Amniotic stem cell (primary cell): ENCODE data around the gene VPS41.

Experiments used
- DNase-seq: peaks from one replicate; lab custom pipeline; 2025; lab: John Stamatoyannopoulos, UW

The VPS41 gene

DNA sequence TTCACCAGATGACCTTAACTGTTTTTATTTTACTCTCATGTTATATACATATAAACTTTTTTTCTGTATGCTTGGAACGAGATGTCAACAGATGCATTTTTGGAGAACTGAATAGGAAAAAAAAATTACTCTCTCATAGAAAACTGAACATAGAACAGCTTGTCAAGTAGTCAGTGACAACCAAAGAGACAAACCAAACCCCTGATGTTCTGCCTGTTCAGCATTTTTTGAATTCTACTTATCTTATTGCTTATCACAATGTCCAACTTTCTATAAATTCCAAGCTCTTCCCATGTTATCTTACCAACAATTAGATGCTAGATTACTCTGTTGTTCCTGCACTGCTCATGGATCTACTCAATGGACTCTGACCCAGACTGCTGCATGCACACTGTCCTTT is 95.2 kb downstream of the VPS41 start:
- no peak for DNase-seq

DNA sequence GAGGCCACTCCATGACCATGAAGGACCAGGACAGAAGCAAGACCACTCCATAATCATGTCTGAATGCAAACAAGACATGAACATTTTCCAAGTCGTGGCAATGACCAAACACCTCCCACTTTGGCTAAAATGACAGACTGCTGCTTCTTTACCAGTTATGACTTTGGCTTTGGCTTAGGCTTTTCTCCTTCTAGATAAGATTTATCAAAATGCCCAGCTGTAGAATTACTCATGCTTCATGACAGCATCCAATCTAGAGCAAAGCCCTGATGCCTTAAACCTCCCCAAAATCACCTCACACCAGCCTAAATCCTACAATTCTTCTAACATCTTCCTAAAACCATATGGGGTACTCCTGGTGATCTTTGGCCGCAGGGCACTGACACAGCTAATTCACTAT is 102.1 kb downstream of the VPS41 start:
- DNase-seq: no peak

DNA sequence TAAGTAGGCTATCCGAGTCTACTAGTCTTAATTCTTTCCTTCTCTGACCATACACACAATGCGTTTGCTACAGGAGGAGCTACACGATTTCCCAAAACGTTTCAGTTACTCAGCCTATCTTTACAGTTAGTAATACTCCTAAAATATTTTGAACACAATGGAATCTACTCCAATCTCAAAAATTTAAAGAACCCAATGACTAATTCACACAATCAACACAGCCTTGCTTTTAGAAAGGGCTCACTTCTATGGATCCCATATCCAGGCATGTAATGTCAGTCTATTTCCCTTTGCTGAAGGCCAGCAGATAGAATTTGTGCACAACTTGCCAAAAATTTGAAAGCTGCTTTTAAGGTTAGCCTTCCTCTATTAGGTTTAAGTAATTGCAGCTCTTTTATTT is 107.2 kb downstream of the VPS41 start:
- DNase-seq: no peak

DNA sequence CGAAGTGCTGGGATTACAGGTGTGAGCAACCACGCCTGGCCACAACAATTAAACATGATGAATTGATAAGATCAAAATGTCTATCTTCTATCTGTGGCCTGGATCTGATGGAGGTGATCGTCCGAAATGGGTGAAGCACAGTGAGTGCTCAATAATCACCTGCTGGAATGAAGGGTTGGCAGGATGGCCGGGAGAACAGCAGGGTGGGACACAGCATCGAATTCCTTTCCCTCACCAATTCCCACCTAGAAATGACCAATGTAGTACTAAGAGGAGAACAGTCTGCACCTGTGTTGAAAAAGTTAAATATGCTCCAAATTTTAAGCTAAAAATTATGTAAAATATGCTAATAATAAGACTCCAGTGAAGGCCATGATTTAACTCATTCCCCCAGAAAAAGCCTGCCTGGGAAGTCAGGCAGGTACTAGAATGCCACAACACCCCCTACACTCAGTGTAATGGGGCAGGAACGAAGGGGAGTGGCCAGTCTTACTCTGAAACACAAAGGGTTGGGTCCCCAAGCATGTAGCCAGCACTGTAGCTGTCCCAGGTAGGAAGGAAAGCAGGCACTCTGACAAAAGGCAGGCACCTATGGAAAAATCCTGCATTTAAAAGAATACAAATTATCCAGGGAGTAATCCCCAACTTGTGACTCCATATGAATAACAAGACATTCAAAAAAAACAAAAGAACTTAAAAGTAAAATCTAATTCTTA is 110.3 kb downstream of the VPS41 start:
- DNase-seq: no peak

DNA sequence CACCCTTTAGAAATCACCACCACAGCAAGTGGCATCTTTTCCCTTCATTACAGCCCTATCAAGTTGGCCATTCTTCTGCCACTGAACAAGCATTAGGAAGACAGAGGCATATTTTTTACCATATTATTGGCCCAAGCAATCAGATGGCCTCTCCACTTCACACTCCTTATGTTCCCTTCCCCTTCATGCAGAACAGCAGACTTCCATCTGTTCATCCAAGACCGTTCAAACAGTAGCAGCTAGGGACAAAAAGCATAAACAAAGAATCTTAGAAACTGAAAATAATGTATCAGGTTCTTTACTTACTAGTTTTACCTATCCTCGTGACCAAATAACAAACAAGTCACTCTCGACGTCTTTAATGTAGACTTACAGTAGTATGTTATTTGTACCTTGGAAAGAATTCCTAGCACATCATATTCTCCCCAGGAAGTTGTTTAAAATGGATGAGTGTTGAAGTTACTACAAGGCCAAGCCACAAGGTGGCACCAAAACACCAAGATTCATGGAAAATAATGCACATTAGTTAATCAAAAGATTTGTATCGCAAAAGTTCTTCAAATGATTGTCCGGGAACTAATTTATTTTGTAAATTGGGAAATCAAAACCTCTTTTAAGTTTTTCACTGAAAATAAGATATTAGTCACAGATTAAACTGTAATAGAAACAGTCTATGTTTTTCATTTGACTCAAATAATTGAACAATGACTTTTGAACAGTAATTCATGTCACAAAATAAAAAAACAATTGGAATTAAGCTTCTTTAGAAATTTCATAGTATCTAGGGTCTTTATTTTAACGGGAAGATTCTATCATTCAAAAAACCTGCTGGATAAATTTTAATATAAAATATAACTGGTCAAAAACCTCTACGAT is 112.1 kb downstream of the VPS41 start:
- DNase-seq: no peak

DNA sequence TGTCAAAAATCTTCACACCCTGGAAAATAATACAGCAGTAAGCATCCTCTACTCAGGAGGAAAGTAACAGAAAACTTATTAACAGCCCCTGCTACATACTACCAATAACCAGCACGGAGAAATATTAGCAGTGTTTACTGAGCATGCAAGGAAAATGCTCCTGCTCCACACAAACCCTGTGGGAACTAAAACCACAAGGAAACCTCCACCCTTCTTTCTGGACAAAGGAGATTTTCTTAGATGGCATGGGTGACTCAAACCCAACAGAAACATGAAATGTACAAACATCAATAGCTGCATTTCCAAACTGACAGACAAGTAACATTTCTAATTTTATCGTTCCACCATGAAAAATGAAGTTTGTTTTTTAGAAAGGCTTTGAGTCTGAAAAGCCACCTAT is 113.4 kb downstream of the VPS41 start:
- DNase-seq: no peak

DNA sequence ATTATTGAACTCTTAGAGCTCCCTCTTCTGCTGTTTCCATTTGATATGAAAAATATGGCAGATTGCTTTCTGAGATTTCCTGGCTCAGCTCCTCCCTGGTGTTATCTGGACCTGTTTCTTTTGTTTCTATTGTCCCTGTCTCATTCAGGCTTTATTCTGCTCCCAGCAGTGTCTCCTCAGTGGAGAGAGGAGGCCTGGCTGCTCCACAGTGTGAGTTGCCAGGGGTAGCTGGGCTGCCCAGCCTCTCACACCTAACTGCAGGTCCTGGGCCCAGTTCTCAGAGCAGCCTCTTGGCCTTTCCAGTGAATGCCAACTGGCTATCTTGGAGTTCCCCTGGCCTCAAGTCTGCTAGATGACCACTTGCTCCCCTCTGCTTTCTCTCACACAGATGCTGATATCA is 127.0 kb downstream of the VPS41 start:
- no peak for DNase-seq

DNA sequence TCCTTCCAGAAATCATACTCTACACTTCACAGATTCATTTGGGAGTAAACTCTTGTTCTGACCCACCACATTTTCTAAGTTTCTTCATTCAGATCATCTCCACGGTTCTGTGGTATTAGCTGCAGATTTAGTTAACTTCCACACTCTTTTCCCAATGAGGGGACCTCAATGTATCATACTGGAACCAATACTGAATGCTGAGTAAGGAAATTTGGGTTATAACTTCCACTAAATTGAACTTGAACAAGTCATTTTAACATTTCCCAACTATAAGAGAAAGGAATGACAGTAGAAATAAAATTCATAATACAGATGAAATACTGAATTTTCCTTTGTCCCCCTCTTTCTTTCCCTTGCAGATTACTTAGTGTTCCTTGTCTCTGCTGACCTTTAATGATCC is 131.4 kb downstream of the VPS41 start:
- DNase-seq: no peak

DNA sequence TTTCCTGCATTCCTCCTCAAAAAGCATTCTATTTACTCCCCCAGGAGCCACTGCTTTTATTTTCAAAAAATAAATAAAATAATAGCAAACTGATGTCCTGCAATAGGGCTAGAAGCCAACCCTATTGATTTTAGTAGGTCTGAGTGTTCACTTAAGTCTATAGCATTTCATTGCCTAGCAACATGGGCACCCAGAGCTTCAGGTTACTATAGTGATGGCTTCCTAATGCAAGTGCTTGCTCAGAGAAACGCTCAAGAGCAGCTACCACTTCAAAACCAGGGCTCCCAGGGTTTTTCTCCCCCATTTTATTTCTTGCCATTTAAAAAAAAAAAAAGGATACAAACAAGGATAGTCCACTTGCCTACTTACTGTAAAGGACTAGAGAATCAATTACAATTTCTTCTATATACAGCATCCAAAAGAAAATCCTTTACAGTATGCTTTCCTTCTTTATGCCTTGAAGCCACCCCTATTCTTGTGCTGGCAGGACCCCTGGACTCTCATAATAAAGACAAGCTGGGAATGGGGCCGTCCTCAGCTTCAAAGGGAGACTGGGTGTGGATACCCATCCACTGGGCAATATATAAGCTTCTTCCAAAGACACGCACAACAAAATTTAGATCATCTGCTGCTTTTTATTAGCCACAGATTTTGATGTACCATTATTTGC is 133.3 kb downstream of the VPS41 start:
- DNase-seq: no peak

DNA sequence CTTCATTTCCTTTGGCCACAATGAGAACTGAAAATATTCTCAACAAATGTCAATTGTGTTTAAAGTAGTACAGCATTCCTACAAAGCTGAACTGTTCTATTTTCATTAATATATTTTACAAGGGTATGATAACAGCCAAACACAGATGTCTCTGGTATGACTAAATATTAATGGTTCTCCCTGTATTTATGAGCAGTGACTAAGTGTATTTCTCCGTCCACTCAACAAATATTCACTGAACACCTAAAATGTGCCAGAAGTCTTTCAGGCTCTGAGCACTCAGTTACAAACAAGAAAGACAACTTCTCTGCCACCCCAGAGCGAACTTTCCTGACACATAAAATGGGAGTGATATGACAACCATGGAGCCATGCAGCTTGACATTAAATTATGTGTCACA is 135.6 kb downstream of the VPS41 start:
- no peak for DNase-seq

DNA sequence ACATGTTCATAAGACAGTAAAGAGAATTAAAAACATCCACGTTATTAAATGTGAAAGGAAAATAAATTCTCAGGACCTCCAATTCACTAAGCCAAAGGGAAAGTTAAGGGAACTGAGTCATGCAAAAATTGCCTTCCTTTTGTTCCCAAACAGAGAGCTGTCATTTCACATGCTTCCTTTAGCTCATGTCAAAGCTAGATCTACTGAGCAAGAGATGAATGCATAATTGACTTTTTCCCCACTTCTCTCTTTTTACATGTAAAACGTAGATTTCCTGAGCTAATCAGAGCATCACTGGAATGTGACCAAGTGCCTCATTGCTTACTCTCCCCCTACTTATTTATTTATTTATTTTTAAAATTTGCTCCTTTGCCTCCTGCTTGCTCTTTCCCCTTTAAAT is 148.8 kb downstream of the VPS41 start:
- no peak for DNase-seq

DNA sequence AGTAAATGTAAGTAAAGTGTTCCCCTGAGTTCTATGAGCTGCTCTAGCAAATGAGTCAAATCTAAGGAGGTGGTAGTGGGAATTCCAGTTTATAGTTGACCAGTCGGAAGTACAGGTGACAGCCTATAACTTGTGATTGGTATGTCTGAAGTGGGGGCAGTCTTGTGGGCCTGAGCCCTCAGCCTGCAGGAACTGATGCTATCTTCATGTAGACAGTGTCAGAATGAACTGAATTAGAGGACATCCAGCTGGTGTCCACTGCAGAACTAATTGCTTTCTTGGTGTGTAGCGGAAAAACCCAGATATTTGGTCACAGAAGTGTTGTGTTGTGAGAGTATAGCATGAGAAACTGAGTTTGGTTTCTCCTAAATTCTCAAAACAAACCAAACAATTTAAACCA is 150.0 kb downstream of the VPS41 start:
- no peak for DNase-seq

DNA sequence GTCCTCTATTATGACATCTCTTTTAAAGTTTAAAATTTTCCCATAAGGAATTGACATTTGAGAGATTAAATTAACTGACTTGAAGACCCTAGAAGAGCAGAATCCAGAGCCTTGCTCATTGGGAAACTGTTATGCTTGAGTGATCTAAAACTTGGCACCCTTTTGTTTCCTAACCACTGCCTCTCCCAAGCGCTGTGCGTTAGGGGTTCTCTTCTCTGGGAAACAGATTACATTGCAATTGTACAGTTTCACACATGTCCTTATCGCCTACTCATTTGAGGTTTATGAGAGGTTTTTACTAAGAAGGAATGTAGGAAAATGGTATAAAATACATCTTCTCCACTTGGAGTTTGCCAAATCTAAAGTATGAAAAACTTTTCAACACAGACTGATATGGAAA is 151.1 kb downstream of the VPS41 start:
- DNase-seq: no peak

DNA sequence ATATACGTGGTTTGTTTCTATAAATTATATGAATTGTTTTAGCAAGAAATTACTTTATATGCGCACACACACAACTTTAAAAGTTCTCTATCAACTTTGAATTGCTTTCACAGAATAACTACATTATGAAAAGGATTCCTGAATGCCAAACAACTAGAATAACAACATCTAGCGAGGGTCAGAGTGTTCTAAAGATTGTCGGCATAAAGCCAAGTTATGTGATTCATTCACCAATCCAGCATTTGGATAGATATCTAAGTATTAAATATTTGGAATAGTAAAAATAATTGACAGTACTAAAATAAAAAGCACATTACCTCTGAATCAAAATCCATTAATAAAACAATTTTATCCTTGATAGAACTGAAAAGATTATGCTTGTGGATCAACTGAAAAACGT is 152.5 kb downstream of the VPS41 start:
- no peak for DNase-seq

DNA sequence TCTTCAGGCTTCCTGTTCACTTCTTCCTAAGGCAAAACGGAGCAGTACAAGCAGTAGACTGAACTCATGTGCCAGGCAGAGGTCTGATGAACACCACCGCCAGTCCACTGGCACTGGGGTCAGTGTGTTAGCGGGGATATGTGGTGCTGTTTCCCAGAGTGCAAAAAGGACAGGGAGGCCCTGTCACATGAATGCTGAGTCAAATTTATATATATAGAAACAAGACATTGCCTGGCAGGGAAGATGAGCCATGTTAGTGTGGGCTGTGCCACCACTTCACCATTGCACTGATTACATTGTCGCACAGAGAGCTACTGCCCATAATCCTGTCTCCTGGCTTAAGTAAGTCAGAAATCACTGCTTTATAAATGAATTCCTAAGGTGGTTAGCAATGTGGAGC is 155.6 kb downstream of the VPS41 start:
- no peak for DNase-seq

DNA sequence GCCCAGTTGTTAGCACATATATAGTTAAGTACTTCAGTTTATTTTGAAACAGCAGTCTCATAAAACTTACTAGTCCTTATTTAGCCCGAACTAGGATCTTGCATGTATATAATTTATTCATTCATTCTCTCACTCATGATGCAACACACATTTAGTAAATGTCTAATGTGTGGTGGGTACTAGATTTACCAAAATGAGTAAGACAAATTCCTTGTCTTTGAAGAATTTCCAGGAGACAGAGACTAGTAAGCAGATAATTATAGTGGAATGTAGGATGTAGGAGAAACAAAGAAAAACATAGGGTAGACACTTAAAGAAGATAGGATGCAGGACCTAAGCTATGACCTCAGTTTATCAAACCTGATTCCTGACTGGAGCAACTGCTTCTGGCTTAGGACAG is 157.6 kb downstream of the VPS41 start:
- DNase-seq: no peak

DNA sequence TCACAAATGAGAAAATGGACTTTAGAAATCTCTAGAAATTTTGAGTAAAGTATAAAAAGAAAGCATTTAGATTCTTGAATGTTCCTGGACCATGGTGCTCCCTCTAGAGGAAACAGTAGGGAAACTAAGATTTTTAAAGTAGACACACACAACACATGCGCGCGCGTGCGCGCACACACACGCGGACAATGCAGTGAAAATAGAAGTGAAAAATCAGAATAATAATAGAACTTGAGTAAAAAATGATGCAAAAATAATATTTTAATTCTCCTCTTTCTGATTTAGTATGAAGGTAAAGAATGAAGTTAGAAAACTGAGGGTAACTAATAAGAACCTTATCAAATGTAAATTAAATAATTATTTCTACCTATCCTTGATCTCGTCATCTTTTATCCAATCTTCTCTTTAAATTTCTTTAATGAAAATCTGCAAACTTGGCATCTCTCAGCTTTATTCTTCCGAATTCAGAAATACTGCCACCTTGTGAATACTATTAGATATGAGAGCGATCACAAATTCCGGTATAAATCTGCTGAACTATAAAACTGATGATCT is 160.9 kb downstream of the VPS41 start:
- no peak for DNase-seq

DNA sequence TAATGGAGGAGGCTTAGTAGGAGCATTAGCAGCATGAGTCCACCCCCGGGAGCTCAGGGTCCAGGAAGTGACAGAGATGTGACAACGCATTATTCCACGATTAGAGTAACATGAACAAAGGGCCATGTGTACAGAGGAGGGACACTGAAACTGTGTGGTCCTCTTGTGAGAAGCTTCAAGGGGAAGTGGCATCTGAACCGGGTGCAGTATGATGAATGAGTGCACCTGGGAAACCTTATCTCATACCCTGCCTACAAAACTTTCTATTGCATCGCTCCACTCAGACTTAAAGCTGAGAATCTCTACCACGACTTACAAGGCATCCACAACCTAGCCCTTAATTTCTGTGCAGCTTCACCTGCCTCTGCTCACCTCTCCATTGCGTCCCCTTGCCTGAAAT is 162.6 kb downstream of the VPS41 start:
- DNase-seq: no peak

DNA sequence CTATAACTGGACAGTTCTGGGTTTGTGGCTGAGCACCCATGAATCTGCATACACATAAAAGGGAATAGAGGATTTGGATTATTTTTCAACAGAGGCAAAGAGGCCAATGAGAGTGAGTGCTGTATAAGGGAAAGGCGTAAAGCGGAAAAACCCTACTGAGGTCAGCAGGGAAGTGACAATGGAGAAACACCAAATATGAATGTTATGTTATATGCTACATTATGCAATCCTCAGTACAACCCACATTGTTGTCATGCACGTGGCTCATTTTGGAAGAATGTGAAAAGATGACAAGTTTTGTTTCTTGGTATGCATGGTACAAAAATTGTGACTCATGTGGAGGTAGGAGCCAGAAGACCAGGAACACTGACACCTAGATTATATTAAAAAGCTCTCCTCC is 164.2 kb downstream of the VPS41 start:
- no peak for DNase-seq

DNA sequence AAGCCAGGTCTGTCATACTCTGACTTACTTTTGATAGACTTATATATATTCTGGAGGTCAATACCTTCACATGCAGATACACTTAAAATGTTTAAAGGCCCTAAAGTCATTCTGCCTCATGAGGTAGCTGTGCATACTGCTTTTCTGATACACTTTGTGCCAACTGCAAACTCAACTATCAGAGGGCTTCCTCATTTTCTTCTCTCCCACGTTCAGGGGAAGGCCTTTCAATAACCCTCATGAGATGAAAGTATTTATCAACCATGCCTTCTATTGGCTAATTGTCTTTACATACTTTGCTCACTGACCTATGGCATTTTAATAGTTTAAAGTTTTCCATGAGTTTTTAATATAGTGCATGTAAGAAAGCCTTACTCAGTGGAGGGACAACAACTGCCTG is 165.1 kb downstream of the VPS41 start:
- DNase-seq: no peak

DNA sequence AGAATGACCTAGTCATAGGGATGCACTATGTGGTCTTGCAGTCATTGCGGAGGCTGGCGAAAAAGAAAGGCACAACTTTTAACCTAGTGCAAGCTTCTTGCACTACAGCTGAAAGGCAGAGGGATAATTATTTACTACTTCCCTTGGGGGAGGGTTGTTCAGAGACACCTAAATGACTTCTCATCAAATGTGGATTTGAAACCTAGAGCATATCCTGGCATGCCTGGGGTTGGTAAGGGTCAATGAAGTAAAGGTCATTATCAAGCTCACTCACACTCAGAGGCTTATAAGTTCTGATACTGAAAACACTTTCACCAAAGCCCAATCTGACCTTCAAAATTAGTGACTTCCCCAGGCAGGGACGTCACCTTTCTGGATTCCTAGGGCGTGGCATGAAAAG is 168.9 kb downstream of the VPS41 start:
- DNase-seq: no peak

DNA sequence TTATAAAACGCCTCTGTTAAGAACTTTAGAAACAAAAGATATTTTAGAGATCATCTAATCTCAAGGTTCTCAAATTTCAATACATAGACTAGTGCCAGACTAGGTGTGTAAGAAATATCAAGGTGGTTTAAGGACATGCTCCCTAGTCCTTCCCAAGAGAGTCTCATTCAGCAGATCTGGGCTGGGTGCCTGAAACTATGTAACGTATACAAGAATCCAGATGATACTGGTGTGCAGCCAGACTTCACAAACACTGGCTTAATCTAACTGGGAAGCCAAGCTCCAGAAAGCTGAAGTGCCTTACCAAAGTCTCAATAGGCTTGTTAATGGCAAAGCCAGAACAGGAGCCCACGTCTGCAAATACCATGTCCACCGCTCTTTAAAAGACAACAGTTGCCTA is 172.9 kb downstream of the VPS41 start:
- no peak for DNase-seq

DNA sequence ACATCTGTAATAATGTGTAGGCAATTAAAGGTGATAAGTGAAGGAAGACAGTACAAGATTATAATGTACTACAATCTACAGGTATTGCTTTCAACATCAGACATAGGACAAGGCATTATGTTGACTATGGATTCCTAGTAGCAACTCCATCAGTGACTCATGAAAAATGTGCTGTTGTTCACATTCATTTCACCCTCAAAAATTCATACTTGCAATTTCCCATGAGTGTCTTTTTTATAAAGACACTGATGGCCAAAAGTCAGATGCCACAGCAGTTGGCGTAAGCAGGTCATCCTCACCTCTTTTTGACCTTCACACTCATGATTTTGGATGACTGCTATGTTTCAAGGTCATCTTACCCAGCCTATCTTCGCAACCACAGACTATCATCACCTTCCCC is 177.8 kb downstream of the VPS41 start:
- DNase-seq: peak; percentile 20
